GM12865 (cell line): ENCODE measurements around the gene CDKN2A.

ENCODE experiments used
- DNase-seq: peaks from one replicate; pipeline ENCODE4 v3.0.0; 2010; ENCODE audit warnings: low read depth
- H3K4me3 ChIP-seq: 2 replicates; pipeline ENCODE4 v1.5.1; 2011; ENCODE audit warnings: mild to moderate bottlenecking, low read depth, low read length, control low read depth
- CTCF ChIP-seq: IDR thresholded peaks from 2 replicates; pipeline ENCODE4 v1.5.1; 2011; ENCODE audit warnings: low read length, control low read depth, low read depth, inconsistent platforms; ENCODE audit not compliant: insufficient read depth; ENCODE audit errors: missing control alignments

The CDKN2A gene

DNA sequence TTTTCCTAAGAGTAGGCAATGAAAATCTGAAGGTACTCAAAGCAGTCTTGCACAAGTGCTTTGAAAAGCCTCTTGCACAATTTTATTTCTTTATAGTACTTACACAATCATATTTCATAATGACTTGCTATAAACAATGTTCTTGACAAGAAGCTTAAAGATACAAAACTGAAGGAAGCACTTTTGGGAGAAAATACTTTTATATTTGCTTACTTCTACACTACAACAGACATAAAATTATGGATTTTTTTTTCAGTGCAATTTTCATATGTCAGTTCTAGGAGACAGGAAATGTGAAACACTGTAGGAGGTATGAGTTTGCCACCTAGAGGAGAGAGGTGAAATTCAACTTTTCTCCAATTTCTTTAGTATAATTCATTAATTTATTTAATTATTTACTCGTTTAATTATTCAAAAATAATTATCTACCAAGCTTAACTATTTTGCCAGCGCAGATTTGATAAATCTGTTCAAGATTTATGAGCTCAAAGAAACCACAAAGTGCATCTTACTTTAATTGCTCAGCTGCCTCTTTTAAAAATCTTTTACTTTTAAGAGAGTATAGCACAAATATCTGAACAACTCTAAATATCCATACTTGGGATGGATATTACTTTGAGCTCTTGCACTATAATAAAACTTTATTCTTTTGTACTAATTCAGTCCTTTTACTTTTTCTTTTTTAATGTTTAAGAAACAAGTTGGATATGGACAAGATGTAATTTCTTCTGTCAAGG lies 43.9 kb upstream of the CDKN2A start:
- peak; percentile 42 for TF ChIP-seq CTCF
- peak; percentile 29 for DNase-seq
- H3K4me3 ChIP-seq = no peak overlapping the region

DNA sequence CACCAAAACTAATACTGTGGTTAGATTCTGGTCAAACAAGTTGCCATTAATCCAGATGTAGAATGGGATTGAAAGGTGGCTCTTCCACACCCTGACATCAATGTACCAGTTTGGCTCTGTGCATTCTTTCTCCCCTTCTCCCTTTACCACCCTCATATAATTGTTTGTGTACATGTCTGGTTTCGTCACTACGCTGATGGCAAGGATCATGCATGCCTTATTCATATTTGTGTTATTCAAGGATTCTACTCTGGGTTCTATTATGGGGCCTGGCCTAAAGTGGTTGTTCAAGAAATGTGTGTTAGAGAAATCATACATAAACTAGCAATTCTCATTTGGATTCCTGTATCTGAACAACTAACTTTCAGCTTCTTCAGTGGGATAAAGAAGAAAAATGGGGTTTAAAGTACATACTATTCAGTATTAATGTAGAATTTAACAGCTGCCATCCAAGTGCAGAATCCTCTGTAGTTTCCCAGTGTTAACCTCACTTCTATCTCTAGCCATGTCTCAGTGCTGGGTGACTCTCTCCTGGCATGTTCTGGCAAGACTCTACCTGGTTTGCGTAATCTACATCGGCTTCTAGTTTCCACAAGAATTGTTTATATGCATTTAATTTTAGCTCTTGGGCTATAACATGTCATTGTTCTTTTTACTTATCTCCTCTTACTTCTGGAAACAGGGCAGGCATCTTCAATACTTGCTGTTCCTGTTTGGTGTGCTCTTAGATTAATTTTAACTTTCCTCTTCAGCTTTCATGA lies 42.9 kb upstream of the CDKN2A start:
- no peak for DNase-seq

DNA sequence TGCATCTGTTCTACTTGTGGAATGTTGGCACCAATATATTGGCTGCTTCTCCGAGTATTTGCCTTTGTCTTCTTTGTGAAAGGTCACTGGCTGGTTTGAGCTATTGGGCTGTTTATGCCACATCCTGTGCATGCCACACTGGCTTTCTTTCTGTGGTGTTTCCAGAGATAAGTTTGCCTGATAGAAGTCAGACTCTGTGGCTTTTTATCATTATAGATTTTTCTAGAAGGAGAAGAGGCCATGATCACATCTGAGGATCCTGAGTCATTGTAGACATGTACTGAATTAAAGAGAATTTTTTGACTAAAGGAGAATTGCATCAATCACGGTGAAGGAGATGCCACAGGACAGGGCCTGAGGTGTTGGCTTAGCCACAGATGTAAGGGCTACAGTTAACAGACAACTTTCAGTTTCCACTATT lies 41.4 kb upstream of the CDKN2A start:
- DNase-seq = no peak
- TF ChIP-seq CTCF = no peak
- H3K4me3 ChIP-seq = no peak overlapping the region

More for the DNA sequence above, 42.9 kb upstream of the CDKN2A start:
- TF ChIP-seq CTCF = no peak
- H3K4me3 ChIP-seq = no peak overlapping the region

DNA sequence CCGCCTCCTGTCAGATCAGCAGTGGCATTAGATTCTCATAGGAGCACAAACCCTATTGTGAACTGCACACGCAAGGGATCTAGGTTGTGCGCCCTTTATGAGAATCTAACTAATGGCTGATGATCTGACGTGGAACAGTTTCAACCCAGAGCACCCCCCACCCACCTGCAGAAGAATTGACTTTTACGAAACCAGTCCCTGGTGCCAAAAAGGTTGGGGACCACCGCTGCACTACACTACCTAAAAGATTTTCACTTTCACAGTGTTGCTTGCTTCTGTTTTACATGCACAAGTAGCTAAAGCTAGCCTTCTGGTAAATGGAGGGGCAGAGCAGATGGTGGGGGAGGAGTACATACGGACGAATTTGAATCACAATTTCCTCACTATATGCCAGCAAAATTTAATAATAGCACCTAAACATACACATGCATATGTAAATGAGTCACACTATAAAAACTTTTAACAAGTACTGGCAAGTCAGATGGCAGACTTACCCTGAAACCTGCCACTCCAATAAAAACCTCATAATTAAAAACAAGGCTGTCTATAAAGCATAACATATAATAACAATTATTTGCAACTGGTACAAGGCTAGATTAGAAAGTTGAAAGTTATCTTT lies 38.9 kb upstream of the CDKN2A start:
- H3K4me3 ChIP-seq = no peak overlapping the region
- no peak for TF ChIP-seq CTCF
- DNase-seq = no peak

GRCh38 chr9:22031655-22032411 lies 37.6 kb upstream of the CDKN2A start:
- no peak for TF ChIP-seq CTCF
- no peak for DNase-seq
- no peak overlapping the region for H3K4me3 ChIP-seq

GRCh38 chr9:22030101-22030598 lies 36.0 kb upstream of the CDKN2A start:
- H3K4me3 ChIP-seq = no peak overlapping the region
- TF ChIP-seq CTCF = no peak
- peak; percentile 54 for DNase-seq
